ENCODE measurements around the gene TMED1.

The TMED1 gene

GRCh38 chr19:10808937-10809649 lies 26.9 kb downstream of the TMED1 start:
- peak; percentile 48 to 50 for DNase-seq

GRCh38 chr19:10805758-10806247 lies 30.2 kb downstream of the TMED1 start:
- DNase-seq = no peak

- DNase-seq = no peak
Observed at GRCh38 chr19:10805065-10805757, 30.8 kb downstream of the TMED1 start.

GRCh38 chr19:10803252-10803651 lies 32.8 kb downstream of the TMED1 start:
- DNase-seq = no peak

- no peak for DNase-seq
Observed at GRCh38 chr19:10802479-10802878, 33.5 kb downstream of the TMED1 start.

- no peak for DNase-seq
Observed at GRCh38 chr19:10800488-10800887, 35.5 kb downstream of the TMED1 start.

- peak; percentile 90 to 92 for DNase-seq
Observed at GRCh38 chr19:10797541-10798256, 38.3 kb downstream of the TMED1 start.

GRCh38 chr19:10797078-10797477 lies 38.9 kb downstream of the TMED1 start:
- DNase-seq = no peak

- no peak for DNase-seq
Observed at GRCh38 chr19:10796653-10797052, 39.4 kb downstream of the TMED1 start.

- DNase-seq = no peak
Observed at GRCh38 chr19:10789866-10790265, 46.1 kb downstream of the TMED1 start.

GRCh38 chr19:10788146-10788545 lies 47.9 kb downstream of the TMED1 start:
- DNase-seq = no peak

GRCh38 chr19:10784257-10784656 lies 51.8 kb downstream of the TMED1 start:
- no peak for DNase-seq

GRCh38 chr19:10782795-10783194 lies 53.2 kb downstream of the TMED1 start:
- no peak for DNase-seq

All from activated T-cell treated with anti-CD3 and anti-CD28 coated beads, Interleukin-2, amount 50 U/mL, for 48 hours (primary cell).